Stimulated activated naive CD4-positive, alpha-beta T cell (primary cell): ENCODE data around the gene ACD.
"Not testable (repeated sequence)": the region's sequence is repeated elsewhere in the genome, so short reads cannot be mapped to it uniquely, and the experiment has no call there.

ENCODE experiments used
- DNase-seq, 6 experiments: peaks; one replicate each; lab custom pipeline; 2025; lab: John Stamatoyannopoulos, UW

Gene ACD

GRCh38 chr16:67659675-67660563 lies at the start of gene ACD:
TSS of gene ACD (minus strand) at chr16:67660260. CDS start at chr16:67660220, 40 bp downstream.
- peak; percentile 85 to 96 (median 88) for DNase-seq

GRCh38 chr16:67709050-67709449 lies 49.0 kb upstream of the ACD start:
- DNase-seq = no peak

GRCh38 chr16:67708368-67708771 lies 48.3 kb upstream of the ACD start:
- no peak for DNase-seq

DNA sequence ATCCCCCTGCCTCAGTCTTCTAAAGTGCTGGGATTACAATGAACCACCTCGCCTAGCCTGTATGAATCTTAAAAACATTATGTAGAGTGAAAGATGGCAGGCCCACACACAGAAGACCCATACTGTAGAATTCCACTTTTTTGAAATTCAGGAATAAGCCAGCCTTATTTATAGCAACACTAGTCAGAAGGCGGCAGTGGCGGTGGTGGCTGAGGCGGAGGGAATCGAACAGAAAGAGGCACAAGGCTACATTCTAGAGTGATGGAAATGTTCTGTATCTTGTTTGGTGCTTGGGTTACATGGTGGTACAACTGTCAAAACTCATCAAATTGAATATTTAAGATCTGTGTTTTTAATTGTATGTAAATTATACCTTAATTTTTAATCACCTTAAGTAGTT lies 47.7 kb upstream of the ACD start:
- DNase-seq = no peak

- DNase-seq = no peak
These were observed 47.1 kb upstream of the ACD start for GRCh38 chr16:67707210-67707609.

DNA sequence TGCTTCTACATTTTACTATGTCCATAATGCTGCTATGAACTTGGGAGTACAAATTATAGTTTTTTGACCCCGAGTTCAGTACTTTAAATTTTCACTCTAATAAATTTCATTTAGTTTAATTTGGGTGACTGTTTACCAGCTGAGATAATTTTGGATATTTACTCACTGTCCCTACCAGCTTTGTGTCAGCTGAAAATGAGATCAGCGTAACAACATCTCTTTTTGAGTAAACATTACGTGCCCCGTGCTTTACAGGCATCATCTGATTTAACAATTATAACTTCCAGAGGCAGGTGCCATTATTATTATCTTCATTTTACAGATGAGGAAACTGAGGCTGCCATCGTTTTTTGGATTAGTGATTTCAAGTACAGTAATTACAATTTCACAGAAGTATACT lies 44.0 kb upstream of the ACD start:
- no peak for DNase-seq

- DNase-seq = peak in 1 of 6 experiments; percentile 40
These were observed 43.6 kb upstream of the ACD start for GRCh38 chr16:67703626-67704025.

- no peak for DNase-seq
These were observed 42.1 kb upstream of the ACD start for GRCh38 chr16:67702130-67702529.

GRCh38 chr16:67701420-67701819 lies 41.4 kb upstream of the ACD start:
- DNase-seq = no peak

DNA sequence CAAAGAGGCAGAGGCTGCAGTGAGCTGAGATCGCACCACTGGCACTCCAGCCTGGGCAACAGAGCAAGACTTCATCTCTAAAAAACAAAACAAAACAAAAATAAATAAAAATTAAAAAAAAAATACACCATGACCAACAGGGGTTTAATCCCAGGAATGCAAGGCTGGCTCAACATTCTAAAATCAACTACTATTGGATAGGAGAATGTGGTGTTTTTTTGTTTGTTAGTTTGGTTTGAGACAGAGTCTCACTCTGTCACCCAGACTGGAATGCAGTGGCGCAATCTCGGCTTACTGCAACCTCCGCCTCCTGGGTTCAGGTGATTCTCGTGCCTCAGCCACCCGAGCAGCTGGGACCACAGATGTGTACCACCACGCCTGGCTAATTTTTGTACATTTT lies 39.2 kb upstream of the ACD start:
- no peak for DNase-seq

- DNase-seq = no peak
These were observed 37.5 kb upstream of the ACD start for GRCh38 chr16:67697422-67698185.

- DNase-seq = no peak
These were observed 34.6 kb upstream of the ACD start for GRCh38 chr16:67694611-67695010.

GRCh38 chr16:67693517-67694285 lies 33.6 kb upstream of the ACD start:
- DNase-seq = not testable (repeated sequence)

DNA sequence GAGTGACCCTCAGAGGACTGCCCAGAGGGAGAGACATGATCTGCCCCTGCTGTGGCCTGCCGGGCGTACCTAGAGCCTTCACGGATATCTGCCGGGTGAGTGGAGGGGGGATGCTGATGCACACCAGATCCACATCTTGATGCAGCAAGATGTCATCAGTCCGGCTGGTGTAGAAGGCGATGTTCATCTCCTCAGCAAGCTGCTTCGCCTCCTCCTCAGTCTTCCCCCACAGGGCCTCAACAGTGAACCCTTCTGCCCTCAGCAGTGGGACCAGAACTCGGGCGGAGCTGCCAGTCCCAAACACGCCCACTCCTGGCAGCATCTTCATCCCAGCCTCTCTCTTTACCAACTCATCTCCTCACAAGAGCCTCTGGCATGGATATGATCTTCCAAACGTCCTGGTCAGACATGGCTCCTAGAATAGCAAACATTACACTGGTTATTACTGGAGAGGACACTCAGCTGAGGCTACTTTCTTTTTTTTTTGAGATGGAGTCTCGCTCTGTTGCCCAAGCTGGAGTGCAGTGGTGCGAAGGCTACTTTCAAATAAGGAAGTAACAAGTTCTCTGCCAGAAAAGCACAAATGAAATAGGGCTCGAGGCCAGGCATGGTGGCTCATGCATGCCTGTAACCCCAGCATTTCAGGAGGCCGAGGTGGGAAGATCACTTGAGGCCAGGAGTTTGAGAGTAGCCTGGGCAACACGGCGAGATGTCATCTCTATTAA lies 25.5 kb upstream of the ACD start:
- DNase-seq = no peak

- DNase-seq = no peak
These were observed 23.7 kb upstream of the ACD start for GRCh38 chr16:67683767-67684166.

- DNase-seq = no peak
These were observed 20.2 kb upstream of the ACD start for GRCh38 chr16:67679935-67680897.

- no peak for DNase-seq
These were observed 18.4 kb upstream of the ACD start for GRCh38 chr16:67678354-67679023.

GRCh38 chr16:67677712-67678111 lies 17.7 kb upstream of the ACD start:
- DNase-seq = no peak

DNA sequence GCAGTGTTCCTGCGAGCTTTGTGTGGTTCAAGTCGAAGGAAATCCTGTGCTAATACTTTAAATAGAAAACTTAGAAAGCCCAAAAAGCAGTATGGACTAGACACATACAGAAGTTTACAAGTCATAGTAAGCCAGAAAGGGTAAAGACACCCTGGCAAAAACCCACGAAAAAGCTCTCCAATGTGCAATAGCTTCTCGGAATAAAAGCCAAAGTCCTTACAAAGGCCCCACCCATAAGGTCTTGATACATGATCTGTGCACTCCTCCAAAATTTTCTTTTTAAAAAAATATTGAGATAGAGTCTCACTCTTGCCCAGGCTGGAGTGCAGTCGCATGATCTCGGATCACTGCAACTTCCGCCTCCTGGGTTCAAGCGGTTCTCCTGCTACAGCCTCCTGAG lies 16.9 kb upstream of the ACD start:
- no peak for DNase-seq

DNA sequence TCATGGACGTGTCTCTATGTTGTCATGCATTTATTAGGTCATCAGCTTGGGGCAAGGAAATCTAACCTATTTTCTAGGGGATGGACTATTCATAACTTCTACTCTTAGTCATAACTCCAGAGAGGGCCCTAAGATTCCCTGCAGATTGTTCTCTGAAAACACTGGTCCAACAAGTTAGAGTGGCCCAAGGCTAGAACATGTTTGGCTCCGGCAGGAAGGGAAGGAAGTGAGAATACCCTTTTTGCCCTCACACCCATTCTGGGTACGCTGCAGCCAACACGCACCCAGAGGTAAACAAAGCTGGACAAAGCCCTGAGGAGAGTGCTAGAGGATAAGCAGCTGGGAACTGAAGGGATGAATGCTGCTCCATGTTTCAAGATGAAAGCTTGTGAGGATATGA lies 16.5 kb upstream of the ACD start:
- DNase-seq = no peak
